Measurements from ENCODE around the gene PTPN13.

PTPN13 gene

DNA sequence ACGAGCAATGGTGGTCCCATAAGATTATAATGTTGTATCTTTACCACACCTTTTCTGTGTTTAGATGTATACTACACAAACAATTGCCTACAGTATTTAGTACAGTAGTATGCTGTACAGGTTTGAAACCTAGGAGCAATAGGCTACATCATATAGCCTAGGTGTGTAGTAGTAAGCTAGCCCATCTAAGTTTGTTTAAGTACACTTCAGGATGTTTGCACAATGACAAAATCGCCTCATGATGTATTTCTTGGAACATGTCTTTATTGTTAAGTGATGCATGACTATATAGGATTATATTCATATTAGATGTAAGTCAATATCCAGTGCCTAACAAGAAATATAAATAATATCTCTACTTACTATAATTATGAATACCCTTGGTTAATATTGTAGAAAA lies 150.5 kb downstream of the PTPN13 start:
- Histone ChIP-seq H3K4me3 (no peak overlapping the region), H3K27me3 (no peaks in the 10 kb centered on the region), H4K20me1 (no peaks in the 10 kb centered on the region), H3K9me3 (peaks cover 14% of the 10 kb centered on the region), H3K27ac (no peak overlapping the region), H3K4me1 (no peaks in the 10 kb centered on the region), H3K9ac (no peak overlapping the region), H3K36me3 (peaks cover 9% of the 10 kb centered on the region; the same call in 1 of the 2 replicates), H3K4me2 (no peak overlapping the region)
- no peak for TF ChIP-seq Cebpa-rat (IDR thresholded peaks at IDR 0.05)

DNA sequence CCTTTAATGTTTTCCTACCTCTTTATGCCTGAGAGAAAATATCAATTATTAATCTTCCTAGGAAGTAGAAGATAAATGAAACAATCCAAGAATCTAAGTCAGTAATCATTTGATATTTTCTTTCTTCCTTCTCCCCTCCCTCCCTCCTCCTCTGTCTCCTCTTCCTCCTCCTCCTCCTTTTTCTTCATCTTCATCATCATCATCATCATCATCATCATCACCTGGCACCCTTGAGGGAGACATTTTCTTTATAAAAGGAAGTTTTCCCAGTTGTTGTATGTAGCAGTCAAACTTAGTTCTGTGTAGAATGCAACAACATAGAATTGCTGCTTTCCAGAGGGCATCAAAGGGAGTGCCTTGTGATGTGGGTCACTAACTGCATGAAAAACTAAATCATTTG lies 155.0 kb downstream of the PTPN13 start:
- H3K36me3 ChIP-seq = no peaks in the 10 kb centered on the region
- H3K4me3 ChIP-seq = no peak overlapping the region
- H3K27ac ChIP-seq = no peak overlapping the region
- H3K9ac ChIP-seq = no peak overlapping the region
- H4K20me1 ChIP-seq = no peaks in the 10 kb centered on the region
- no peaks in the 10 kb centered on the region for H3K4me1 ChIP-seq
- H3K4me2 ChIP-seq = no peak overlapping the region
- H3K9me3 ChIP-seq = no peaks in the 10 kb centered on the region
- H3K27me3 ChIP-seq = no peaks in the 10 kb centered on the region
- no peak for TF ChIP-seq Cebpa-rat (IDR thresholded peaks at IDR 0.05)

DNA sequence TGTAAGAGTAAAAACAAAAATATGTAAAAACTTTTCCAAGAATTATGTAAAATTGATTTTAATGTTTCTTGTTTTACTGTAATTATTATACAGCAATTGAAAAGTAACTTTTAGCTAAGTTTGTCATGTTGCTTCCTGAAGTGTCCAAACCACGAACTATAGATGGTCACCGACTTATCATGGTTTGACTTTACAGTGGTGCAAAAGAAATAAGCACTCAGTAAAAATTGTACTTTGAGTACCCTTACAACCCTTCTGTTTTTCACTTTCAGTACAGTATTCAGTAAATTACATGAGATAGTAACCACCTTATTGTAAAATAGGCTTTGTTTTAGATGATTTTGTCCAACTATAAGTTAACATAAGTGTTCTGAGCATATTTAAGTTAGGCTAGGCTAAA lies 161.3 kb downstream of the PTPN13 start:
- Histone ChIP-seq H3K4me1 (no peaks in the 10 kb centered on the region), H3K4me3 (no peak overlapping the region), H3K36me3 (no peaks in the 10 kb centered on the region), H3K27me3 (no peaks in the 10 kb centered on the region), H3K9me3 (no peaks in the 10 kb centered on the region), H3K9ac (no peak overlapping the region), H3K27ac (no peak overlapping the region), H3K4me2 (no peak overlapping the region), H4K20me1 (no peaks in the 10 kb centered on the region)
- no peak for TF ChIP-seq Cebpa-rat (IDR thresholded peaks at IDR 0.05)

DNA sequence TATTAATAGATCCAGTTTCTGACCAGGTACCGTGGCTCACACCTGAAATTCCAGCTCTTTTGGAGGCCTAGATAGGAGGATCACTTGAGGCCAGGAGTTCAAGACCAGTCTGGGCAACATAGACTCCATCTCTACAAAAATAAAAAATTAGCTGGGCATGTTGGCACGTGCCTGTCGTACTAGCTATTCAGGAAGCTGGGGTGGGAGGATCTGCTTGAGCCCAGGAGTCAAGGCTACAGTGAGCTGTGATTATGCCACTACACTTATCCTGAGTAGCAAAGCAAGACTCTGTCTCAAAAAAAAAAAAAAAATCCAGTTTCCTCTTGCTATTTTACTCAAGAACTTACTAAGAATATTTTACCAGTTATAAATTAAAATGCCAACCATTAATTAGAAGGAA lies 163.4 kb downstream of the PTPN13 start:
- H3K4me1 ChIP-seq = no peaks in the 10 kb centered on the region
- H3K36me3 ChIP-seq = no peaks in the 10 kb centered on the region
- no peak overlapping the region for H3K9ac ChIP-seq
- no peaks in the 10 kb centered on the region for H4K20me1 ChIP-seq
- no peaks in the 10 kb centered on the region for H3K27me3 ChIP-seq
- H3K4me2 ChIP-seq = no peak overlapping the region
- H3K9me3 ChIP-seq = no peaks in the 10 kb centered on the region
- no peak for TF ChIP-seq Cebpa-rat (IDR thresholded peaks at IDR 0.05)
- no peak overlapping the region for H3K27ac ChIP-seq
- H3K4me3 ChIP-seq = no peak overlapping the region

DNA sequence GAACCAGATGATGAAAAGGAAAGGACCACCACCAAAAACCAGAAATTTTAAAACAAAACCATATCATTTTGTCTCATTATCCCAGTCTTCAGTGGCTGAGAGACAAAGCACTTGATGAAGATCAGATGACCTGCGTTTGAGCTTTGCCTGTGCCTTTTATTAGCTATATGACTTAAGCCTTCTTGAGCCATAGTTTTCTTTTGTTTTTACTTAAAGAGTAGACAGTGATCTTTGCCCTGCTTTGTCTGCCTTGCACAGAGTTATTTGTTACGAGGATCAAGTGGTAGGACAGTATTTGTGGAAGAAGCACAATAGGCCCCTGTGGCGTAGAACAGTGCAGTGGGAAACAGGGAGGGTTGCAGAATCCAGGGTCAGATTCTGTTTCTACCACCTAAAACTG lies 165.2 kb downstream of the PTPN13 start:
- Histone ChIP-seq H3K4me3 (no peak overlapping the region), H3K4me1 (no peaks in the 10 kb centered on the region), H3K9me3 (no peaks in the 10 kb centered on the region), H3K27ac (no peak overlapping the region), H3K27me3 (no peaks in the 10 kb centered on the region), H3K4me2 (no peak overlapping the region), H4K20me1 (no peaks in the 10 kb centered on the region), H3K9ac (no peak overlapping the region), H3K36me3 (no peaks in the 10 kb centered on the region)
- no peak for TF ChIP-seq Cebpa-rat (IDR thresholded peaks at IDR 0.05)

DNA sequence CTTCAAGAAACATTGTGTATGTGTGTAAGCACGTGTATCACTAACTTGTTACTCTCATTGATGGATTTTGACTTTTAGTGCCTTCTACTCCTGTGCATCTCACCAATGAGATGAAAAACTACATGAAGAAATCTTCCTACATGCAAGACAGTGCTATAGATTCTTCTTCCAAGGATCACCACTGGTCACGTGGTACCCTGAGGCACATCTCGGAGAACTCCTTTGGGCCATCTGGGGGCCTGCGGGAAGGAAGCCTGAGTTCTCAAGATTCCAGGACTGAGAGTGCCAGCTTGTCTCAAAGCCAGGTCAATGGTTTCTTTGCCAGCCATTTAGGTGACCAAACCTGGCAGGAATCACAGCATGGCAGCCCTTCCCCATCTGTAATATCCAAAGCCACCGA lies 168.5 kb downstream of the PTPN13 start:
- Histone ChIP-seq H3K4me1 (no peaks in the 10 kb centered on the region), H3K27ac (no peak overlapping the region), H3K9me3 (no peaks in the 10 kb centered on the region), H3K27me3 (no peaks in the 10 kb centered on the region), H3K4me2 (no peak overlapping the region), H3K36me3 (no peaks in the 10 kb centered on the region), H3K4me3 (no peak overlapping the region), H4K20me1 (no peaks in the 10 kb centered on the region), H3K9ac (no peak overlapping the region)
- TF ChIP-seq Cebpa-rat (IDR thresholded peaks at IDR 0.05) = no peak

DNA sequence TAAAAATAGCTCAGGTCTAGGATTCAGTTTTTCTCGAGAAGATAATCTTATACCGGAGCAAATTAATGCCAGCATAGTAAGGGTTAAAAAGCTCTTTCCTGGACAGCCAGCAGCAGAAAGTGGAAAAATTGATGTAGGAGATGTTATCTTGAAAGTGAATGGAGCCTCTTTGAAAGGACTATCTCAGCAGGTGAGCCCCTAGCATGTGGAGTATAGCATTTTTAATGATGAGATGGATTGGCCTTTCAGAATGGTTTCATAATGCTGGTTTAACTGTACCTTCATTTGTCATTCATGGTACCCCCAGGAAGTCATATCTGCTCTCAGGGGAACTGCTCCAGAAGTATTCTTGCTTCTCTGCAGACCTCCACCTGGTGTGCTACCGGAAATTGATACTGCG lies 175.7 kb downstream of the PTPN13 start:
- no peak for TF ChIP-seq Cebpa-rat (IDR thresholded peaks at IDR 0.05)
- Histone ChIP-seq H3K4me3 (no peak overlapping the region), H3K27ac (no peak overlapping the region), H3K9me3 (no peaks in the 10 kb centered on the region), H3K36me3 (no peaks in the 10 kb centered on the region), H4K20me1 (no peaks in the 10 kb centered on the region), H3K4me2 (no peak overlapping the region), H3K4me1 (no peaks in the 10 kb centered on the region), H3K9ac (no peak overlapping the region), H3K27me3 (no peaks in the 10 kb centered on the region)

DNA sequence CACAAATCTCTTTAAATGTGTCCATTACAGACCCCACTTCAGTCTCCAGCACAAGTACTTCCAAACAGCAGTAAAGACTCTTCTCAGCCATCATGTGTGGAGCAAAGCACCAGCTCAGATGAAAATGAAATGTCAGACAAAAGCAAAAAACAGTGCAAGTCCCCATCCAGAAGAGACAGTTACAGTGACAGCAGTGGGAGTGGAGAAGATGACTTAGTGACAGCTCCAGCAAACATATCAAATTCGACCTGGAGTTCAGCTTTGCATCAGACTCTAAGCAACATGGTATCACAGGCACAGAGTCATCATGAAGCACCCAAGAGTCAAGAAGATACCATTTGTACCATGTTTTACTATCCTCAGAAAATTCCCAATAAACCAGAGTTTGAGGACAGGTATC lies 177.0 kb downstream of the PTPN13 start:
- Histone ChIP-seq H4K20me1 (no peaks in the 10 kb centered on the region), H3K4me2 (no peak overlapping the region), H3K9ac (no peak overlapping the region), H3K4me3 (no peak overlapping the region), H3K27ac (no peak overlapping the region), H3K27me3 (no peaks in the 10 kb centered on the region), H3K4me1 (no peaks in the 10 kb centered on the region), H3K36me3 (no peaks in the 10 kb centered on the region), H3K9me3 (no peaks in the 10 kb centered on the region)
- no peak for TF ChIP-seq Cebpa-rat (IDR thresholded peaks at IDR 0.05)

DNA sequence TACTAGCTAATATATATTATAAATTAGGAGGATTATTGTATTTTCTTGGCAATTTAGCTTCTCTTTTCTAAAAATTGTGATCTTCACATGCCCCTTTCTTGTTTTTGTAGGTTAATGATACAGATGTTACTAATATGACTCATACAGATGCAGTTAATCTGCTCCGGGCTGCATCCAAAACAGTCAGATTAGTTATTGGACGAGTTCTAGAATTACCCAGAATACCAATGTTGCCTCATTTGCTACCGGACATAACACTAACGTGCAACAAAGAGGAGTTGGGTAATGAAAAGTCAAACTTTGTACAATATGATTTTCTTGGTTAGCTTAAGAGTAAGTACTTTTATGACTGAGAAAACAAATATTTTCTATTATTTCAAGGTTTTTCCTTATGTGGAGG lies 180.9 kb downstream of the PTPN13 start:
- Histone ChIP-seq H3K9me3 (no peaks in the 10 kb centered on the region), H3K4me3 (no peak overlapping the region), H4K20me1 (no peaks in the 10 kb centered on the region), H3K36me3 (no peaks in the 10 kb centered on the region), H3K27me3 (no peaks in the 10 kb centered on the region), H3K9ac (no peak overlapping the region), H3K4me2 (no peak overlapping the region), H3K27ac (no peak overlapping the region), H3K4me1 (no peaks in the 10 kb centered on the region)
- no peak for TF ChIP-seq Cebpa-rat (IDR thresholded peaks at IDR 0.05)

DNA sequence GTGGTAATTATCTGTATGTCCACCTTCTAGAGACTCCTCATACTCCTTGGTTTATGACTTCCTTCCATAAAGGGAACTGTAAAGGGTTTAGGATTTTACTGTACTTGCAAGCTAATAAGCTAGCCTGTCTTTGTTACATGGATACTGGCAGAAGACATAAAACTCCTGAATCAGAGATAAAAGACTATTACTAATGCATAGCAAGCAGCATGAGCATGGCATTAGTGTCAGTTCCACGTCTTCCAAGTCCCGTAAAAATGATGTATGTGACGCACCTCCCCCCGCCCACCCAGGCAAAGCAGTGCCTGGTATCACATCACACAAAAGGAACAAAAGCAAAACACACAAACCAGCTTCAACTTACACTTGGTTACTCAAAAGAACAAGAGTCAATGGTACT lies 184.1 kb downstream of the PTPN13 start:
- H3K9me3 ChIP-seq = no peaks in the 10 kb centered on the region
- no peaks in the 10 kb centered on the region for H3K27me3 ChIP-seq
- no peak overlapping the region for H3K27ac ChIP-seq
- H4K20me1 ChIP-seq = no peaks in the 10 kb centered on the region
- no peak overlapping the region for H3K4me3 ChIP-seq
- TF ChIP-seq Cebpa-rat (IDR thresholded peaks at IDR 0.05) = no peak
- H3K4me2 ChIP-seq = no peak overlapping the region
- no peaks in the 10 kb centered on the region for H3K36me3 ChIP-seq
- no peaks in the 10 kb centered on the region for H3K4me1 ChIP-seq
- no peak overlapping the region for H3K9ac ChIP-seq

DNA sequence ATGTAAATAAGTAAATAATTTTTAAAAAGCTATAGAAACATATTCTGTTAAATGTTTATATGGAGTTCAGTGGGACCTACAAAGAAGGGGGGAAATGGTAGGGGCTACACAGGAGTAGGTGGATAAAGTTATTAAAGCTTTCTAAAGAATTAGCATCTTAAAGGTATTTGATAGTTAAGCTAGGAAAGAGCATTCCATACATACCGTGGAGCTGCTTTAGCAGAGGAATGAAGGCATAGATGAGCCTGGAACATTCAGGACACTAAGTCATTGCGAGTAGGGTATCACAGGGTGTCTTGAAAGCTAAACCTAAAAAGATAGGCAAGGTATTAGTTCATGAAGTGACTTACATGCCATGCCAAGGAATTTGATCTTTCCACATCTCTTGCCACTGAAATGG lies 194.7 kb downstream of the PTPN13 start:
- no peak overlapping the region for H3K27ac ChIP-seq
- TF ChIP-seq Cebpa-rat (IDR thresholded peaks at IDR 0.05) = no peak
- no peaks in the 10 kb centered on the region for H3K4me1 ChIP-seq
- H3K9ac ChIP-seq = no peak overlapping the region
- H3K36me3 ChIP-seq = no peaks in the 10 kb centered on the region
- H4K20me1 ChIP-seq = no peaks in the 10 kb centered on the region
- H3K9me3 ChIP-seq = no peaks in the 10 kb centered on the region
- H3K4me3 ChIP-seq = no peak overlapping the region
- H3K27me3 ChIP-seq = no peaks in the 10 kb centered on the region
- no peak overlapping the region for H3K4me2 ChIP-seq
